ENCODE results near the gene GPR153.

Gene GPR153

GRCh38 chr1:6287029-6287428, 26.1 kb upstream of the GPR153 start:
- no peak overlapping the region for H3K4me3 ChIP-seq (ENCODE audit: low read depth, low read length)

GRCh38 chr1:6286266-6286665, 25.4 kb upstream of the GPR153 start:
- H3K4me3 ChIP-seq (ENCODE audit: low read depth, low read length) = no peak overlapping the region

DNA sequence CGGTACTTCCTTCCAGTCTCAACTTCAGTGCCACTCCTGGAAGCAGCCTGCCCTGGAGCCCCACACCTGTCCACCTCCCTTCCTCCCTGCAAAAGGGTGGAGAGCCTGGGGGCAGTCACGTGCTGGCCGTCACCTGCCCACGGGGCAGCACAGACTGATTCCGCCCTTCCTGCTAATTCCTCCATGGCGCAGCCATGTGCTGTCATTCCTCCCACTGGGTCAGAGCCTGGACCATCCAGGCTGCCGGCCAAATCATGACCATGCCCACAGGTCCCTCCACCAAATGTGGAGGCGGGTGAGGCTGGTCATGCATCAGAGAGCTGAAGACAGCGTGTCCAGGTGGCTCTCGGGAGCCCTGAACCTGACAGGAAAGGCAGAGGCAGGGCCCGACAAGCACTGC, 24.4 kb upstream of the GPR153 start:
- H3K4me3 ChIP-seq (ENCODE audit: low read depth, low read length) = no peak overlapping the region

DNA sequence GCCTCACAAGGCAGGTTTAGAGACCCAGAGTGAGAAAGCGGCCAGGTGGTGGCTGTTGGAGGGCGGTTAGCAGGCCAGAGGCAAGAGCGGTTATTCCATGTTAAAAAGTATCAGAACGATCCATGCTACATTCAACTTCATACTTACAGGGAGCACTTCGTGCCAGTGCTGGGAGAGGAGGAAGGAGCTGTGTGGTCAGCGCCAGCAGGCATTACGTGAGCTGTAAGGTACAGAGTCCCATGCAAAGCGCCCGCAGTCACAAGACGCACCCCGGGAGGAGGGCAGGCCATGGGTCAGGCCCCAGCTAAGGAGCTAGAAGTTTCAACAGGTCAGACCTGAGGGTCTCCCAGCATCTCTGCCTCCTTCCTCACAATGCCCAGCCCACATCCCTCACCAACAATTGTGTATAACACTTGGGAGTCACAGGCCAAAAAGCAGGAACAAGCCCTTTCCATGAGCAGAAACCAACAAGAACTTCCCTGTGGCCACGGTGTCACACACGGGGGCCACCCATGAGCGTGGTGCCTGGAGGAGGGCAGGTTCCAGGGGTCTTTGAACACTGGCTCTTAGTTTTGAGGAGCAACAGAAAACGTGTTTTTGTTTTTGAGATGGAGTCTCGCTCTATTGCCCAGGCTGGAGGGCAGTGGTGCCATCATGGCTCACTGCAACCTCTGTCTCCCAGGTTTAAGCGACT, 21.8 kb upstream of the GPR153 start:
- no peak overlapping the region for H3K4me3 ChIP-seq (ENCODE audit: low read depth, low read length)

DNA sequence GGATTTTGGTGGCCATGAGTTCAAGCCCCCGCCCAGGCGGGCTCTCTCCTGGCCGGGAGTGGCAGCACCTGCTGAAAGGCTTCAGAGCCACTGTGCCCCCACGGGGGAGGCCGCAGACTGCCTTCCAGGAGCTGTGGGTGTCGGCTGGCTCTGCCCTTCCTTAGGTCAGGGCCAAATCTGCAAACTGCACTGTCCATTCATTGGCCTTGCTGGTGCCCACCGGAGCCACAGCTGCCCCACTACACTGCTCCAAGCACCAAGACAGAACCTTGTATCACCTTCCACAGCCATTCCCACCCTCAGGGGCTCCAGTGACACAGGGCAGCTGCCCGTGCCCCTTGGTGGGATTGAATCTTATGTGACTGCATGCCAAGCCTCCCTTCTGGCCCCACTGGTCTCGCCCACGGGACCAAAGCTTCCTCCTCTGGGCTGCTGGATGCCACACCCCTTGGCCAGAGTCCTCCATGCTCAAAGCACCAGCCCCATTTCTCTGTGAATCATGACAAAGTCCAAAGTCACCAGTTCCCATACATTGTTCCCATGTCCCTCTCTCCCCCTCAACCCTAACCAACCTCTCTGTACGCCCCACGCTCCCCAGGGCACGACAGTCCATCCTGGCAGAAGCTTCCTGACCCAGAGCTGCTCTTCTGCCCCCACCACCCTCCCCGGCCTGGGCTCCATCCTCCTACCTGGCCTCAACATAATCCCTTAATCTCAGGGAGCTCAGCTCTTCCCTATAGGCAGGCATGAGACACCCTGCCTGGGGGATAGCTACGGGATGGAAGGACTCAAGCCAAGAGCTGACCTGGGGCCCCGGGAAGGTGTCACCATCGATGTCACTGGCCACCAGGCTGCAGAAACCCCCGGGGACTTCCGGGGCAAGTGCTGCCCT, 20.9 kb upstream of the GPR153 start:
- H3K4me3 ChIP-seq (ENCODE audit: low read depth, low read length) = no peak overlapping the region

- H3K4me3 ChIP-seq (ENCODE audit: low read depth, low read length) = no peak overlapping the region
Measured at GRCh38 chr1:6280761-6281451, 20.0 kb upstream of the GPR153 start.

DNA sequence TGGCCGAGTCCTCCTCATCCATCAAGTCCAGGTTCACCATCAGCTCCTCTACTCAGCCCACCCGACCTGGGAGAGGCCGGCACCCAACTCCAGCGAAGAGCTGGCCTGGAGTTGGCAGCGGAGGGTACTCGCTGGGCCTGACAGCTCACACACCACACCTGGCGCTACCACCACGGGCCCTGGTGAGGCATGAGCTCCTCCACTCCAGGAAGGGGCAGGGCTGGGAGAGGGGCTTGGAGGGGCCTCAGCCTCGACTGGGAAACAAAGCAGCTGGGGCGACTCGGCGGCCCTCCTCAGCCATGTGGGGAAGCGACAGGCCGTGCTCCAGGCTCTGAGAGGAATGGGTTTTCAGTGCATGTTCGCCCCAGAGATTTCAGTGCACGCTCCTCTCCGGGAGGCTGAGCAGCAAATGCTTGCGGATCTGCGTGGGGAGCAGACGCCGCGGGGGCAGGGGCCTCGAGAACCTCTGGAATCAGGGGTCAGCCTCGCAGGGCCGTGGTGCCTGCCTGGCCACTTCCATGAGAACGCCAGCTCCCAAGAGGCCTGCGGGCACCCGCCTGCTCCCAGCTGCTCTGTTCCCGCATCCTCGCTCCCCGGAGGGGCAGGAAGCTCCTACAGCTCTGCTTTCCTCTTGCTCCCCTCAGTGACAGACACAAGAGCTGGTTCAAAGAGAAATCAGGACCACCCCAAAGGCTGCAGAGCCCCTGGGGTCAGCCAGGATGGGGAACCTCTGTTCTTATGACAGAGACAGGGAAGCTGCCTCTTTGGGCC, 18.9 kb upstream of the GPR153 start:
- no peak overlapping the region for H3K4me3 ChIP-seq (ENCODE audit: low read depth, low read length)

- H3K4me3 ChIP-seq (ENCODE audit: low read depth, low read length) = no peak overlapping the region
Measured at GRCh38 chr1:6279066-6279465, 18.2 kb upstream of the GPR153 start.

DNA sequence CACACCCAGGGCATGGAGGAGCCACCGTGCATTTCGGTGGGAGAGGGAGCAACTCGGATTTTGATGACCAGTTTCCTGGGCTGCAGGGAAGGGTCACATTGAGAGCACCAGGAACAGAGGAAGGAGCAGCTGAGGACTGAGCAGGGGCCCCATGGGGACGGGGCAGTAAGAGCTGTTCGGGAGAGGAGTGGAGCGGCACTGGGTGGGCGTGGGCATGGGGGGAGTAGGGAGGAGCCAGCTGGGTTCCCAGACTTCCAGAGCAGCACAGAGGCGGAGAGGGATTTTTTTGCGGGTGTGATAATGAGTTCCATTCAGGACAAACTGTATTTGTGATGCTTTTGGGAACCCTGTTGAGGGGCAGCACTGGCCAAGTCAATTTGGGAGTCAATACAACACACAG, 17.4 kb upstream of the GPR153 start:
- H3K4me3 ChIP-seq (ENCODE audit: low read depth, low read length) = no peak overlapping the region

DNA sequence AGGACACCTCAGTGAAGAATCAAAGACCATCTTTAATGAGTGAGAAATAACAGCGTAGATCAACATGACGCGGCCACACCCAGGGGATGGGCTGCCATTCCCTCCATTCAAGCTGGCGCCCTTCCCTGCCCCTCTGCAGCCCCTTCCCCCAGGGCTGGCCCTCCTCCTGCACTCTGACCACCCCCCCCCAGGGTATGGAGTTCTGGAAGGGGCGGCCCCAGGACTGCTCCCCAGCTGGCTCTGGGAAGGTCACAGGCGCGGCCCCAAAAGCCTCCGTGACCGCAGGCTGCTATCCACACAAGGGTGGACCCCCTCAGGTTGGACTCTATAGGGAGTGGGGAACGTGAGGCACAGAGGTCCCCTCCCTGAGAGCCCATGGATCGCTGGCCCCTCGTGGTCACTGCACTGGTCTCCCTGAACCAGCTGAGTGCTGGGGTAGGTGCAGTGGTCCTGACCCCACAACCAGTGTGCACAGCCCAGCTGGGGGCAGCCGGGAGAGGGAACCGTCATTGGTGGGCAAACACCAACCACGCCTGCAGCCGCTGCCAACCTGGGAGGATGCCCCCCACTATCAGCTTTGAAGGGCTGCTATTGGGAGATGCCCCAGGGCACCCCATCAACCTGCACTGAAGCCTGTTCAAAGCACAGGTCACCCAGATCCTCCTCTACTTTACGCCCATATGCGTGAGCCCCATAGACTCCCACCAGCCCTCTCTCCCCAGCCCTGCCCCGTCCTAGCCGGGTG, 16.1 kb upstream of the GPR153 start:
- H3K4me3 ChIP-seq (ENCODE audit: low read depth, low read length) = no peak overlapping the region

GRCh38 chr1:6275826-6276782, 15.2 kb upstream of the GPR153 start:
- H3K4me3 ChIP-seq (ENCODE audit: low read depth, low read length) = no peak overlapping the region

DNA sequence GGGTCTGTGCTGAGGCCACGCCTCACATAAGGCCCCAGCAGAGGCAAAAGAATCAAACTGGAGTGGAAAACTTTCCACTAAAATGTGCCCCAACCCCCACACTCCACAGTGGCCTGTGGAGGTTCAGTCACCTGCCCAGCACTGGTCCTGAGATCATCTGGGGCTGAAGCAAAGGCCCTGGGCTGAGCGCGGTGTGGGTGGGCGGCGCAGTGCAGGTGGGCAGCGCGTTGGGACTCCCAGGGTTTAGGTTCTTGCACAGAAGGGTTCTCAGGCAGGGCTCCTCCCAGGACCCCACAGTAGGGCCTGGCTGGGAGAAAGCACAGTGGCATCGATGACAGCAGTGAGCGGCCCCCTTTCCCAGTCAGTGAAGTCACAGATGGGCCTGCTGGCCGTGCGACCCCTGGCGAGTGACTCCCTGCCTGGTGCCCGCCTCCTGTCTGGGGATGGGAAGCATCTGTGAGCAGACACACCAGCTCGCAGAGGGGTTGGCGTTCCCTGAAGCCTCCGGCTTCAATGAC, 13.8 kb upstream of the GPR153 start:
- no peak overlapping the region for H3K4me3 ChIP-seq (ENCODE audit: low read depth, low read length)

DNA sequence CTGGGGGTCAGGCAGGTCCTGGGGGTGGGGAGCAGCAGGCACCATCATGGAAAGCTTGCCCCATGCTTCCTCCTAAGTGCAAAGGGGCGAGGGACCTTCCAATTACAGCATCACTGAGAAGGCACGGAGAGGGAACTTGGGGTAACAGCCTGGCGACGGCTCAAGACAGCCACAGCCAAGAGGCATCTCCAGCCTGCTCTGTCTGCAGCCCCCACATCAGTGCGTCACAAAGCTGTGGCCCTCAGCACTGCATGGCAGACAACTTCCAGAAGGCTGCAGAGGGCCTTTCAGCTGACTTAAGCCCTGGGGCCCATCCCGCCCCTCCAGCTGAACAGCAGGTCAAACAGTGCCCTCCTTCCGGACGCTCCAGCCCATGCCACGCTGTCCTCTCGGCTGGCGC, 13.2 kb upstream of the GPR153 start:
- no peak overlapping the region for H3K4me3 ChIP-seq (ENCODE audit: low read depth, low read length)

DNA sequence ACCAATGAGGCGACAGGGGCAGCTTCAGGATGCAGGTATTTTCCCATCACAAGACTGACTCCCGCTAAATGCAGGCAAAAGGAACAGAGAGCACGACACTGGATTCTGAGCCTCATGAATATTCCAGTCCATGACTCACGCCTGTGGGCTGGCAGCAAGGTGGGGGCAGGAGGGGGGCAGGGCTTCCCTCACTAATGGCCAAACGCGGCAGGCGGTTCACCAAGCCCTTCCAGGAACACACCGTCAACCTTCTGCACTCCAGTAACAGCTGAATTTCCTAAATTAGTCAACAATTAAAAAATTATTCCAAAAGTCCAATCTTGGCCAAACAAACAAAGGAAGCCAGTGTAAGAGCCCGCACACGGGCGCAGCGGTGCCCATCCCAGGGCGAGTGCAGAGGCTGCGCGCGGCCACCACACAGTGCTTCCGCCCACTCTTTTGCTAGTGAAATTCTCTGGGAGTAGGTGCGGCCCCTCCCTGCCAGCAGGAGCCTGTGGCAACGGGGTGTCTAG, 12.5 kb upstream of the GPR153 start:
- H3K4me3 ChIP-seq (ENCODE audit: low read depth, low read length) = no peak overlapping the region

DNA sequence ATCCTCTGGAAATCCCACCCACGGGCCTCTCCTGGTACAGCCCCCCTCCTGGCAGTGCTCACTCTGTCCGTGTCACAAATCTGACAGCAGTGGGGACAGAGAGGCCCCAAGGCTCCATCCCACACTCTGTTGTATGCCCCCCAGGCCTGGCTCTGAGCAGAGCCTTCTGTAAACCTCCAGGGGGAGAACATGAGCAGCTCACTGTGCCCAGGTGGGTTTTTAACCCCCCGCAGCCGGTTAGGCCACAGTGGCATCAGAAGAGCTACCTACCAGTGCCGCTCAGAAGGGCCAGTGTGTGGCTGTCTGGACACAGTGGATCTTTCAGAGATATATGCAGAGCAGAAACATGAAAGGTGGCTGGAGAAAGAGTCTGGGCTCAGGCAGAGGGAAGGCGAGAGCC, 12.0 kb upstream of the GPR153 start:
- H3K4me3 ChIP-seq (ENCODE audit: low read depth, low read length) = no peak overlapping the region

- no peak overlapping the region for H3K4me3 ChIP-seq (ENCODE audit: low read depth, low read length)
Measured at GRCh38 chr1:6272452-6272851, 11.6 kb upstream of the GPR153 start.

GRCh38 chr1:6271554-6271953, 10.7 kb upstream of the GPR153 start:
- no peak overlapping the region for H3K4me3 ChIP-seq (ENCODE audit: low read depth, low read length)

- H3K4me3 ChIP-seq (ENCODE audit: low read depth, low read length) = no peak overlapping the region
Measured at GRCh38 chr1:6271006-6271405, 10.1 kb upstream of the GPR153 start.

GRCh38 chr1:6270401-6270800, 9.5 kb upstream of the GPR153 start:
- H3K4me3 ChIP-seq (ENCODE audit: low read depth, low read length) = no peak overlapping the region

Data from iPS-11a (cell line).